ENCODE measurements around the gene CD84.
"Not testable (repeated sequence)": the region's sequence is repeated elsewhere in the genome, so short reads cannot be mapped to it uniquely, and the experiment has no call there.

CD84 gene

GRCh38 chr1:160575112-160575664 is 4.1 kb downstream of the CD84 start:
- no peak for DNase-seq (ENCODE audit: low read depth in 2 of 2)

- DNase-seq (ENCODE audit: low read depth in 2 of 2): no peak
Observed at GRCh38 chr1:160570840-160571239, 8.5 kb downstream of the CD84 start.

GRCh38 chr1:160569806-160570205 is 9.5 kb downstream of the CD84 start:
- DNase-seq (ENCODE audit: low read depth in 2 of 2): no peak

GRCh38 chr1:160567858-160568682 is 11.2 kb downstream of the CD84 start:
- DNase-seq (ENCODE audit: low read depth in 2 of 2): peak; percentile 65 to 66

GRCh38 chr1:160567341-160567740 is 12.0 kb downstream of the CD84 start:
- DNase-seq (ENCODE audit: low read depth in 2 of 2): no peak

GRCh38 chr1:160565564-160565963 is 13.7 kb downstream of the CD84 start:
- no peak for DNase-seq (ENCODE audit: low read depth in 2 of 2)

GRCh38 chr1:160563230-160563629 is 16.1 kb downstream of the CD84 start:
- DNase-seq (ENCODE audit: low read depth in 2 of 2): not testable (repeated sequence)

- DNase-seq (ENCODE audit: low read depth in 2 of 2): not testable (repeated sequence)
Observed at GRCh38 chr1:160562745-160563144, 16.6 kb downstream of the CD84 start.

- DNase-seq (ENCODE audit: low read depth in 2 of 2): no peak
Observed at GRCh38 chr1:160560806-160561205, 18.5 kb downstream of the CD84 start.

- DNase-seq (ENCODE audit: low read depth in 2 of 2): no peak
Observed at GRCh38 chr1:160560045-160560705, 19.1 kb downstream of the CD84 start.

- not testable (repeated sequence) for DNase-seq (ENCODE audit: low read depth in 2 of 2)
Observed at GRCh38 chr1:160559437-160559836, 19.9 kb downstream of the CD84 start.

GRCh38 chr1:160558660-160559380 is 20.5 kb downstream of the CD84 start:
- no peak for DNase-seq (ENCODE audit: low read depth in 2 of 2)

- no peak for DNase-seq (ENCODE audit: low read depth in 2 of 2)
Observed at GRCh38 chr1:160553778-160554177, 25.5 kb downstream of the CD84 start.

GRCh38 chr1:160552425-160552824 is 26.9 kb downstream of the CD84 start:
- DNase-seq (ENCODE audit: low read depth in 2 of 2): no peak

- DNase-seq (ENCODE audit: low read depth in 2 of 2): peak; percentile 38 to 55
Observed at GRCh38 chr1:160550572-160551034, 28.7 kb downstream of the CD84 start.

- DNase-seq (ENCODE audit: low read depth in 2 of 2): no peak
Observed at GRCh38 chr1:160549665-160550006, 29.7 kb downstream of the CD84 start.

- no peak for DNase-seq (ENCODE audit: low read depth in 2 of 2)
Observed at GRCh38 chr1:160548960-160549664, 30.2 kb downstream of the CD84 start.

GRCh38 chr1:160548183-160548582 is 31.1 kb downstream of the CD84 start:
- no peak for DNase-seq (ENCODE audit: low read depth in 2 of 2)

- DNase-seq (ENCODE audit: low read depth in 2 of 2): no peak
Observed at GRCh38 chr1:160547422-160547821, 31.9 kb downstream of the CD84 start.

- no peak for DNase-seq (ENCODE audit: low read depth in 2 of 2)
Observed at GRCh38 chr1:160546942-160547341, 32.4 kb downstream of the CD84 start.

GRCh38 chr1:160544647-160545046 is 34.6 kb downstream of the CD84 start:
- no peak for DNase-seq (ENCODE audit: low read depth in 2 of 2)
